ENCODE data around the gene A3GALT2. TPM values are rescaled to one million over a fixed set of nuclear protein-coding genes. Genes with fewer than 3 reads are reported as not detected.
A peak's percentile ranks its signal among the peaks of the same experiment; 100 is the strongest.

A3GALT2 gene
- total and polyA plus RNA-seq, 8 donors: 0.07 TPM; not detected in 7

DNA sequence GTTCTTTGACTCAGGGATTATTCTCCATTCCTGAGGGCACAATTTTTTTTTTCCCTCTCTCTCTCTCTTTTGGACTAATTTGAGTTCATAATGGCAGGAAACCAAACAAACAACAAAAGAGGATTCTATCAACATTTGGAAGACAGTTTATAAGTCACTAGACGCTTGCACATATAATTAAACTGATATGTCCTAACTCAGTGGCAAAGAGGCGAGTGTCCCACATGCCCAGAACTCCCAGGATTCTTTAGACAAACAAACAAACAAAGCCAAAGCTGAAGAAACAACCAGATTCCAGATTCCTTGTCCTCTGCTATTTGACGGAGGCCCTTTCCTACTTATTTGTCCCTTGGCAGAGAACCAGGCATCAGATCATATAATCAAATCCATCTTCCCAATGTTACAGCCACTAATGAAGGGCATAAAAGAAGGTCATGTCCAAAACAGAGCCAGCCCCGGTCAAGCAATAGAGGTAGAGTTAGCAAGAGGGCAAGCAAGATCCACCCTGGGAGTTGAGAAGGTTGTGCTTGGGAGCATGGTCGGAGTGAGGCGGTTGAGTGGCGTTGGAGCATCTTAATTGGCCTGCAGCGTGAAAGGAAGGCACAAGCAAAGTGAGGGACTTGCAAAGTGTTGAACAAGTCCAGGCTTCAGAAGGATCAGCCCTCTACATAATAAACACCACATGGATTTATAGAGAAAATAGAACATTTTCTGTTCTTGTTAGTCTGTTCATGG lies 34.3 kb downstream of the A3GALT2 start:
- intact Hi-C loops (cut with DNase I): no loop called here
- 82 to 83% methylated on average over 8 of the region's 8 CpGs for WGBS, 2 donors
- Histone ChIP-seq H3K4me1 (no peaks in the 10 kb centered on the region), H3K36me3 (peaks cover 0 to 13% (median 11%) of the 10 kb centered on the region in 3 donors), H3K9me3 (no peaks in the 10 kb centered on the region), H3K4me3 (no peak overlapping the region), H3K27ac (no peak overlapping the region), H3K27me3 (no peaks in the 10 kb centered on the region)
- ATAC-seq (no peak), DNase-seq (peak in 1 of 6 donors; percentile 21), FAIRE-seq (no peak)
- TF ChIP-seq, protein P1, sequence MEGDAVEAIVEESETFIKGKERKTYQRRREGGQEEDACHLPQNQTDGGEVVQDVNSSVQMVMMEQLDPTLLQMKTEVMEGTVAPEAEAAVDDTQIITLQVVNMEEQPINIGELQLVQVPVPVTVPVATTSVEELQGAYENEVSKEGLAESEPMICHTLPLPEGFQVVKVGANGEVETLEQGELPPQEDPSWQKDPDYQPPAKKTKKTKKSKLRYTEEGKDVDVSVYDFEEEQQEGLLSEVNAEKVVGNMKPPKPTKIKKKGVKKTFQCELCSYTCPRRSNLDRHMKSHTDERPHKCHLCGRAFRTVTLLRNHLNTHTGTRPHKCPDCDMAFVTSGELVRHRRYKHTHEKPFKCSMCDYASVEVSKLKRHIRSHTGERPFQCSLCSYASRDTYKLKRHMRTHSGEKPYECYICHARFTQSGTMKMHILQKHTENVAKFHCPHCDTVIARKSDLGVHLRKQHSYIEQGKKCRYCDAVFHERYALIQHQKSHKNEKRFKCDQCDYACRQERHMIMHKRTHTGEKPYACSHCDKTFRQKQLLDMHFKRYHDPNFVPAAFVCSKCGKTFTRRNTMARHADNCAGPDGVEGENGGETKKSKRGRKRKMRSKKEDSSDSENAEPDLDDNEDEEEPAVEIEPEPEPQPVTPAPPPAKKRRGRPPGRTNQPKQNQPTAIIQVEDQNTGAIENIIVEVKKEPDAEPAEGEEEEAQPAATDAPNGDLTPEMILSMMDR (IDR thresholded peaks at IDR 0.05): no peak

DNA sequence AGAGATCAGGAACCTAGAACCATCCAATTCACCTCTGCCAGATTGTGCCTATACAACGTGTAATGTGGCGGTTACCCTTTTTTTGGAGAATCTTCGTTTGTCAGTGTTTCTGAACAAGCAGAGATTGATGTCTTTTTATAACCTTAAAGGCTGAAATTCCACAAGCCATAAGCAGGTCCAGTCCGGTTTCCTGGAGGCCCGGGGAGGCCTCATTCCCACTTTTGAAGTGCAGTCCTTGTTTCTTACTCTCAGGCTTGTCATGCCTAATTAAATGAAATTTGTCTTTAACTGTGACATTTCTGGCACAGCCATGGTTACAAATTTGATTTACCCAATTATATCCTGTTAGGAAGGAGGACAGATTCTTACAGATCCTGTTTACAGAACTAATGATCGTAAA lies 36.8 kb downstream of the A3GALT2 start:
- H3K36me3 ChIP-seq: peaks cover 0 to 29% (median 14%) of the 10 kb centered on the region in 3 donors
- H3K4me1 ChIP-seq: no peaks in the 10 kb centered on the region
- DNase-seq (no peak), ATAC-seq (peak in 1 of 4 donors; percentile 62), FAIRE-seq (no peak)
- WGBS, 2 donors: 59 to 70% methylated on average over 6 of the region's 6 CpGs
- H3K27ac ChIP-seq: peak overlapping the region in 1 of 4 donors; percentile 18
- no peaks in the 10 kb centered on the region for H3K27me3 ChIP-seq
- intact Hi-C loops (cut with DNase I): no loop called here
- H3K4me3 ChIP-seq: no peak overlapping the region
- no peaks in the 10 kb centered on the region for H3K9me3 ChIP-seq
- TF ChIP-seq, protein P1 (IDR thresholded peaks at IDR 0.05): no peak

DNA sequence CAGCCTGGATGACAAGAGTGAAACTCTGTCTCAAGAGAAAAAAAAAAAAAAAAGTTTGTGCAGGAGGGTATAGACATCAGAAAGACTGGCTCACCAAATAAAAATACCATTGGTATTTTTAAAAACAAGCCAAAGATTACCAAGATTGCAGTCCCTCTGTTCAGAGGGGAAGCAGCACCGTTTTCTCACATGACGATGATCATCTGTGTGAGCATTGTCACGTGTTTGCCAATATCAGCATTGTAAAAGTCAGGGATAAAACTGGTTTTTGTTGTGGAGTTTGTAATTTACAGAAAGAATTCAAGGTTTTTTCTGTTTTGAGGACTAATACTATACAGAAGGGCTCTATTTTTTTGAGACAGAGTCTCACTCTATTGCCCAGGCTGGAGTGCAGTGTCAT lies 38.1 kb downstream of the A3GALT2 start:
- 91 to 94% methylated on average over 3 of the region's 3 CpGs for WGBS, 2 donors
- peaks cover 0 to 33% (median 14%) of the 10 kb centered on the region in 3 donors for H3K36me3 ChIP-seq
- ATAC-seq (no peak), FAIRE-seq (no peak), DNase-seq (no peak)
- H3K4me3 ChIP-seq: no peak overlapping the region
- H3K27ac ChIP-seq: no peak overlapping the region
- no peaks in the 10 kb centered on the region for H3K4me1 ChIP-seq
- intact Hi-C loops (cut with DNase I): no loop called here
- H3K9me3 ChIP-seq: no peaks in the 10 kb centered on the region
- H3K27me3 ChIP-seq: no peaks in the 10 kb centered on the region
- TF ChIP-seq, protein P1 (IDR thresholded peaks at IDR 0.05): no peak

DNA sequence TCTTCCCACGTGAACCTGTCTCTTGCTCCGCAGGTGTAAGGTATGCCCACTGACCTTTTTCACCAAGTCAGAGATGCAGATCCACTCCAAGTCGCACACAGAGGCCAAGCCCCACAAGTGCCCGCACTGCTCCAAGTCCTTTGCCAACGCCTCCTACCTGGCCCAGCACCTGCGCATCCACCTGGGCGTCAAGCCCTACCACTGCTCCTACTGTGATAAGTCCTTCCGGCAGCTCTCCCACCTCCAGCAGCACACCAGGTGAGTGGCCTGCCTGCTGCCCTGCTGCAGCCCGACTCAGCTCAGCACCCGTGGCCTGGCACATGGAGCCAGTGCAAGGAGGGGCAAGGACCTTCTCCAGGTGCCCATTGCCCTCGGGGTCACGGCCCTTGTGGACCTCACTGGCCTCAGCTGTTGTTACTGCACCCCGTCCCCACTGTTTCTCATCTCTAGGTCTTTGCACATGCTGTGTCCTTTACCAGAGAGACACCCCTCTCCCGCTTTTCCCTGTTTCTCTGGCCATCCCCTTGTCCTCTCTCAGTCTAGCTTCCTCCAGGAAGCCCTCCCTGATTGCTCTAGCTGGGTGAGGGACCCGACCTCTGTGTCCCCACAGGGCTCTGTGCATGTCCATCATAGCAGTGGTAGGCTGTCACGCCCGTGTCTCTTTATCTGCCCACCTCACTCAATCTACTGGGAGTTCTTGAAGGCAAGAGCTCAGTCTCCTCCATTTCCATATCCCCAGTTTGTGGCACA lies 39.2 kb downstream of the A3GALT2 start:
- Histone ChIP-seq H3K36me3 (peaks cover 0 to 41% (median 17%) of the 10 kb centered on the region in 3 donors), H3K4me3 (no peak overlapping the region), H3K27ac (no peak overlapping the region), H3K27me3 (no peaks in the 10 kb centered on the region), H3K9me3 (no peaks in the 10 kb centered on the region), H3K4me1 (no peaks in the 10 kb centered on the region)
- FAIRE-seq (no peak), ATAC-seq (no peak), DNase-seq (peak in 1 of 6 donors; percentile 37)
- 93 to 95% methylated on average over 17 of the region's 17 CpGs for WGBS, 2 donors
- TF ChIP-seq, protein P1 (IDR thresholded peaks at IDR 0.05): no peak
- intact Hi-C loops (cut with DNase I): no loop called here
